IPS DF 4.7 (cell line): ENCODE data around the gene TGM2.
A peak's percentile ranks its signal among the peaks of the same experiment; 100 is the strongest.
"Not testable (repeated sequence)": the region's sequence is repeated elsewhere in the genome, so short reads cannot be mapped to it uniquely, and the experiment has no call there.

Experiments used
- DNase-seq: peaks from one replicate; pipeline ENCODE4 v3.0.0-alpha.2; 2013; ENCODE audit warnings: low spot score; ENCODE audit errors: extremely low read depth

Gene TGM2

GRCh38 chr20:38116409-38117165 lies 48.5 kb downstream of the TGM2 start:
- no peak for DNase-seq

GRCh38 chr20:38115896-38116295 lies 49.2 kb downstream of the TGM2 start:
- DNase-seq, result no peak

GRCh38 chr20:38115205-38115604 lies 49.9 kb downstream of the TGM2 start:
- no peak for DNase-seq

- no peak for DNase-seq
Observed at GRCh38 chr20:38114353-38114791, 50.7 kb downstream of the TGM2 start.

- peak; percentile 44 for DNase-seq
Observed at GRCh38 chr20:38113401-38114325, 51.4 kb downstream of the TGM2 start.

GRCh38 chr20:38112930-38113294 lies 52.2 kb downstream of the TGM2 start:
- DNase-seq, result no peak

DNA sequence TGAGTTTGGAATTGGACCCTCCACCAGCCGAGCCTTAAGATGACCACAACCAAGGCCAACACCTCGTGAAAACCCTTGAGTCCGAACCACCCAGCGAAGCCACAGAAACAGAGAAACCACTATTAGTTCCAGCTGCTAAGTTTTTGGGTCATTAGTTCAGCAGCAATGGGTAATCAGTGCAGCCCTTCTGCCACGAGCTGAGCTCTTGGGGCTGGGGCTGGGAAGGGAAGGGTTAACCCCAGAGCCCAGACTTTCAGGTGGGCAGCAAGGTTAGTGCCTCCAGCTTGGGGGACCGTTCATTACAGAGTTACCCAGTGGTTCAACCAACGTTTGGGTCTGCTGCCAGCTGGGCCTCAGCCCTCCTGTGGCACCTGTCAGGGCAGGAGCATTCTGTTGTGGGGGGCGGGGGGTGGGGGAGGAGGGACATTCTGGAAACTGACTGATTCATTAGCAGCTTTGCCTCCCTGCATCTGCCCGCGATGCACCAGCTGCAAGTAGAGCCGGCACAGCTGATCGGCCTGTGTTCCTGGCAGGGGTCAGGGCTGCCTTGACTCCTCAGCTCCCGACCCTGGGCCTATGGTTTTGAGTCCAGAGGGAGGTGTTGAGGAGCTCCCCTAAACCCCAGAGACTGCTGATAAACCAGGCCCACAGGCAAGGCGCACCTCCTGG lies 52.7 kb downstream of the TGM2 start:
- no peak for DNase-seq

GRCh38 chr20:38111366-38112232 lies 53.5 kb downstream of the TGM2 start:
- no peak for DNase-seq

DNA sequence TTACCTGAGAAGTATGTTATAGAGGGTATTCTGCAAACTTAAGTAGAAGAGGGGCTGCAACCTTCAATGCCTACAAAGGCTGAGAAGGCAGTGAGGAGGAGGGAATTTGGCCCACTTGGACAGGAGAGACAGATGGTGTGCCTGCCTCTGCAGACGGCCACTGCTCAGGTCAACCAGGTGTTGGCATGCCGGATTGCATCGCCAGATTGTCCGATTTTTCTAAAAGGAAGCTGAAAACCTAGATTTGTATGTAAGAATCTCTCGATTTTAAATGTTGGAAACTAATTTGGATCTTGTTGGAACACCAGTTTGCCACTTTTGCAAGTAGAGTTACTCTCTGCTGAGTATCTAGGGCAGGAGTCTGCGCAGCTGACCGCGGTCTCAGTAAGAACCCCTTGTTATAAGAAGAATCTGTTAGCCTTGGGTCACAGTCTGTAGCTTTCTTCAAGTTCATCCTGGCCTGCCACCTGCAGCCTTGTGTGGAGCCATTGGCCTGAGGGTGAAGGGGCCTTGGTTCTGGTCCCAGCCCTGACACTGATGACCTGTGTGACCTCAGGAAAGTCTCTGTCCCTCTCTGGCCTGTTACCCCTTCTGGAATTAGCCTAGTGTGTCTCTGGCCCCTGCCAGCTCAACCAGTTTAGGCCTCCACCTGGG lies 54.4 kb downstream of the TGM2 start:
- no peak for DNase-seq

GRCh38 chr20:38109591-38110524 lies 55.2 kb downstream of the TGM2 start:
- no peak for DNase-seq

DNA sequence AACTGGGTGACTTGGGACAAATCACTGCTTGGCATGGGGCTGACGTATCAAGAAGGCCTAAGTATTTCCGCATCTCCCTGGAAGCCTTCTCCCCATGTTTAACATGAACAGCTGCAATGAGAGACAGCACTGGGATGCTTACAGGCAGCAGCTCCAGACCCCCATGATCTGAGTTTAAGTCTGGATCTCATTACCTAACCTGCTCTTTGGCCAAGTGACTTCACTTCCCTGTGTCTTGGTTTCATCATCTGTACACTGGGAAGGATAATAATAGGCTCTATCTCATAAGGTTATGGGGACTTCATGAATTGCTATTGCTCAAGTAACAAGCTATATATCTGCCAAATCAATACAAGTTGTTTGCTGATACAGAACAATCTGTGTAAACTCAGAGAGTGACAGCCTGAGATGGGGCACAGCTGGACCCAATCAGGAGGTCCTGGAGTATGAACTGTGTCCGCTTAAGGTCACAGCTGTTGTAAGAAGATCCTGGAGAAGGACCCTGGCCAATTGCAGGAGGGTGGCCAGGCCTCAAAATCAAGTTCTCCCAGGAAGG lies 56.0 kb downstream of the TGM2 start:
- no peak for DNase-seq

DNA sequence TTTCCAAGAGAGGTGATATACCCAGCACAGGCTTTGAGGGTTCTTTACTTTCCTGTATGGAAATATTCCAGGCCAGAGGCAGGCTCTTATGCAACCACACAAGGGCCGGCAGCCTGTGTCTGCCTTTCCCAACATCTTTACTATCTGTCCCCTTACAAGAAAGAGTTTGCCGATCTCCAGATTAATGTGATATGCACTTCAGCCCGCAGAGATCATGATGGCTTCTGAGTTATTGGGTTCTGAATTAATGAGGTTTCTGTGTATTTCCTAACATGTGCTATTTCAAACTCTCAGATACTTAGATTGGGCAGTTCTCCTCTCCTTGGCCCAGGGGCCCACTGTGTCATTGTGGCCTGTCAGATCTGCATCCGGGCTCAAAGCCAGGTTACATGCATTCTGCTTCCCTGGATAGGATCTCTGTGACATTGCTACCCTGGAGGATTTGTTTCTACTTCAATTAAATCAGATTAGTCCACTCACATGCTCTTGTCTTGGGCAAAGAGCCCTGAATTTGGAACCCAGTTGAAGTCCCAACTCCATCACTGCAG lies 56.6 kb downstream of the TGM2 start:
- no peak for DNase-seq

GRCh38 chr20:38107916-38108315 lies 57.2 kb downstream of the TGM2 start:
- DNase-seq, result not testable (repeated sequence)

GRCh38 chr20:38107386-38107785 lies 57.7 kb downstream of the TGM2 start:
- DNase-seq, result not testable (repeated sequence)

DNA sequence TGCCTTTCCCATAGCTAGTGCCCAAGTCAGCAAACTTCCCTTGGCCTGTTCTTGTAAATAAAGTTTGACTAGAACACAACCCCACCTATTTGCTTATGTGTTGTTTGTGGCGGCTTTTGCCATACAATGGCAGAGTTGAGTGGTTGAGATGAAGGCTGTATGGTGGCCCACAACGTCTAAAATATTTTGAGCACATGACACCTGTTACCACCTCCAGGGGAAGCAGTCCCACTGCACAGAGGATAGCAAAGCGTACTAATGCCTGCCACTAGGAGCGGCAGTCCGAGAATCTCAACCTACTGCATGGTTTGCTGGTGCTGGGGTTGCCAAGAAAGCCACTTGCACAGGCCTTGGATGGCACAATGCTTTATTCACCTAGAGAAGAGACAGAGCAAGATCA lies 58.6 kb downstream of the TGM2 start:
- no peak for DNase-seq

- DNase-seq, result no peak
Observed at GRCh38 chr20:38104285-38104684, 60.8 kb downstream of the TGM2 start.

DNA sequence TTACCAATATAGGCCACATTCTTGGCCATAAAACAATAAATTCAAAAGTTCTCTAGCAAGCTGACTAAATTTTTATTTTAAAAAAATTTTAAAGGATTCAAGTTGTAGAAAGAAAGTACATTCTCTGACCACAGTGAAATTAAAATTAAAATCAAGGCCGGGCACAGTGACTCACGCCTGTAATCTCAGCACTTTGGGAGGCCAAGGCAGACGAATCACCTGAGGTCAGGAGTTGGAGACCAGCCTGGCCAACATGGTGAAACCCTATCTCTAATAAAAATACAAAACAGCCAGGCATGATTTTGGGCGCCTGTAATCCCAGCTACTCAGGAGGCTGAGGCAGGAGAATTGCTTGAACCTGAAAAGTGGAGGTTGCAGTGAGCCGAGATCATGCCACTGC lies 62.9 kb downstream of the TGM2 start:
- not testable (repeated sequence) for DNase-seq

- no peak for DNase-seq
Observed at GRCh38 chr20:38098952-38099351, 66.1 kb downstream of the TGM2 start.
